GM19324 (cell line): Measurements from ENCODE around the gene VSIG4.

Source experiments
- ATAC-seq: cut with Tn5 transposase; IDR thresholded peaks from one replicate; pipeline ENCODE4 v1.9.1; 2021; ENCODE audit warnings: mild to moderate bottlenecking, moderate library complexity; ENCODE audit not compliant: unreplicated experiment, low FRiP score

Gene VSIG4

DNA sequence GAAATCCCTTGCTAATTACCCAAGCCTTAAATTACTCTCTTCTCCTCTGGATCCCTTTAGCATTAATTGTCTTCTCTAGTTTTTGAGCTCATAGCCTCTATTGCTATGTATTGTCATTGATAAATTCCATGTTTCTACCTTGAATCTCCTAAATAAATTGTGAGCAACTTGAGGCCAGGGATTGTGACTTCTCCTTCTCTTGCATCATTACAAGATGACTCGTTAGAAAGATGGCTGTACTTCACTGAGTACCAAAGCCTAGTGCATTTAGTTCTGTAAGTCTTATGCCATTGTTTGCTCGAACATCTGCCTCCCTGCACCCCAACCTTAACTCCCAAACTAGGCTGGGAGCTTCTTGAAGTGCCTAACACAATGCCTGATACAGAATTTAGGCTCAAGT, 15.3 kb downstream of the VSIG4 start:
- ATAC-seq, result no peak

DNA sequence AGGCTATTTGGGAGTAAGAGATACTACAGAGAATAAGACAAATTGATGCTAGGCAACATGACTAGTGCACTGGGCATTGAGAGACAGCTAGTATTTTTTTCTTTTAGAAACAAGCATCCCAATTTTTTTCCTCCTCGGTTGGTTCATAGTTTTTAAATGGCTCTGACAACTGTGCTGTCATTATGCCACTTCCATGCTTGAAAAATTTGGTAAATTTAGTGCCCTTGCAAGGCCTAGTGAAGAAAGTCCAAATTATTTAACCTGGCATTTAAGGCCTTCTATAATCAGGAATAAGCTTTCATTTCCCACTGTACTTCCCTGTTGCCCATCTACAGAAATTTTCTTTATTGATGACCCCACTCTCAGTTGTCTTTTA, 15.8 kb downstream of the VSIG4 start:
- no peak for ATAC-seq

DNA sequence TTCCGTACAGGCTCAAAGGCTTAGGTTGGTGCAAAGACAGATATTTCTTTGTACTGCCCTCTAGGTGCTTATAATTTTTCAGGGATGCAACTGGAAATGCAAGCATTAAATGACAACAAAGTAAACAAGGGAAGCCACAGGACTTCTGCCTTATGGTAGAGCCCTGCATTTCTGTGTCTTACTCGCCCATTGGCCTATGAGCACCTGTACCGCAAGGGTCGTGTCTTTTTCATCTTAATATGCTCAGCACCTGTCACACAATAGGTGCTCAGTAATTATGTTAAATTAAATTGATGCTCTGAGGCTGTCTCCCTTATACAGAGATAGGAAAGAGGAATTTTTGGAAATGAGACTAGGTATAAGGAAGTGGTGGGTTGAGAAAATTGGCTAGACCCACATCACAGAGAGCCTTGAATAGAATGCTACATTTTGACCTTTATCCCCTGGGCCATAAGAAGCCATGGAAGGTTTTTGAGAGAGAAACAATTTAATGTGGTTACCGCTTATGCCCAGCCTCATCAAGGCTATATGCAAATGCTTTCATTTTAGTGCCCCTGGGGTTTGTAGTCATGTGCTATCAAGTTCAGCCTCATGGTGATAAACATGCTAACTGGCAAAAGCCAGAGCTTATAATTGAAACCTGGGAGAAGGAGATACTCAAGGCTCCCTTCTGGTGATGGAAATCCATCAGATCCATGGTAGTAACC, 16.3 kb downstream of the VSIG4 start:
- no peak for ATAC-seq

DNA sequence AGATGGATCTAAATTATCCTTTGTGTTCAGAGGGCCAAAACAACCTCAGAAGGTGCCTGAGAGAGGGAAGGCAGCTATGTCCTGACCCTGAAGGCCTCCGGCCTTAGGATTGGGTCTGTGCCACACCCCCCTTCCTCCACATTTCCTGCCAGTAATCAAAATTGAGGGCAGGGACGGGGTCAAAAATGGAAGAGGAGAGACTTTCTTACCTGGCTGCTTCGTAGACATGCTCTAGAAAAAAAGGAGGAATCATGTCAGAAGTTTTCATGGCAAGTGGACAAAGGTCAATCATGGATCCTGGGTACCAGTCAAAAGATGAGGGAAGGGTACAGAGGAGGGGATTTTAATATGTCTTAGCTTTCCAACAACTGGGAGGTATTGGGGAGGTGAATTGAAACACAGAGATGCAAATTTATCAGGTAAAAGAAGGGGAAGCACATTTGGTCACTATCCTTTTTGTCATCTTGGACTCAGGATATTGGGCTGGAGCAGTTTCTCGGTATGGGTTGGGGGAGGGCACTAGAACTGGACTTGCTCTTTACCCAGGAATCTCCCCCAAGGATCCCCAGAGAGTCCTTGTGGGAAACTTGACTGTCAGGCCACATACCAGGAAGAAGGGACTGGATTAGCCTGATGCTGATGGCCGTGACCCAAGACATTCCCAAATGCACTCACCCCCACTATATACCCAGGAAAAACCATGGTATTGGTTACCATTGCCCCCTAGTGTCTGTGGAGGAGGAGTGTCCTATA, 17.1 kb downstream of the VSIG4 start:
- ATAC-seq, result no peak

DNA sequence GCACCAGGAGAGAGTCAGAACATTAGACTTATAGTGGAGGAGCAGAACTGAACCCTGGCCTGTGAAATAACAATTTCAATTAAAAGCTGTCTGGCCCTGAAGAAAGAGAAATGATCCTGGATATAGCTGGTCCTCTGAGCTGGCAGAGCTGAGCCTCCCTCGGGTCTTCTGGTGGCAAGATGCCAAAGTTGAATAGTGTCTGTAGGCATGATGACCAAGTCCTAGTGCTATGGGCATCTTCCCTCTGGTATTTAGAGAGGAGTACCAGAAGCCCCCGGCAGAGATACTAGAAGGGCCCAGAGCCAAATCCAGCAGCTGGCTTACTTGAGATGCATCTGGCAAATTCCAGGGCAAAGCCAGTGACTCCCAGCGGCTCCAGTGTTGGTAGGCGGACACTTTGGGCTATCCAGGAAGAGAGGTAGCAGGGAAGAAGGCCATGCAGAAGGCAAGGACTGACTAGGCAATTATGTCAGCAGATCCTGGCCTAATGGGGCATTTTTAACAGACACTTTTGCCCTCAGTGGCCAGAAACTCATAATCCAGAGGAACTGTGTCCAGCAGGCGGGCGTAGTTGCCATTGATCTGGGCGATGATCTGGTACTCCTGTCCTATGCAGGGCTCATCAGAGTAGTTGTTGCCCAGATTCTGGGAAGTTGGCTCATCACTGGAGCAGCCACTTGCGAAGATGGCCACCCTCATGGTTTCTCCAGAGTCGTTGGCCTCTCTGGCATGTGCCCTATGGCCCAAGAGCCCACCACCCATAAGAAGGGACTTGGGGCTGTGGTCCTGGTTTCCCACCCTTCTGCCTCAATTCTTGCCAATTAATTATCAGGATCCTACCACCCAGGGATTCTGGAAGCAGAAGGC, 17.9 kb downstream of the VSIG4 start:
- no peak for ATAC-seq

DNA sequence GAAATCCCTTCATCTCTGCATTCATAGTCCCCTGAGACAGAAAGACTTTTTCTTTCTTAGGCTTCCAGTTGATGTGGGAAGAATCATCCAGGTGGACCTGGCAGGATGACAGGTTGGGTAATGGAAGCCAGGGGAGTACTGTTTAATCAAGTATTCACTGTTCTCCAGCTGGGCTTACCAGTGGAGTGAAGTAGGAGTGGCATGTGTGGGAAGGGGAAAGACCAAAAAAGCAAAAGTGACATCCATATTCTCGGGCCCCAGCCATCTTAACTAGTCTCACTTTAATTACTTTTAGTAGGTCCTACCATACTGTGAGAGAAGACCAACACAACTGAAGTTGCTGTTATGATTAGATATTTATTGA, 18.5 kb downstream of the VSIG4 start:
- ATAC-seq, result no peak

DNA sequence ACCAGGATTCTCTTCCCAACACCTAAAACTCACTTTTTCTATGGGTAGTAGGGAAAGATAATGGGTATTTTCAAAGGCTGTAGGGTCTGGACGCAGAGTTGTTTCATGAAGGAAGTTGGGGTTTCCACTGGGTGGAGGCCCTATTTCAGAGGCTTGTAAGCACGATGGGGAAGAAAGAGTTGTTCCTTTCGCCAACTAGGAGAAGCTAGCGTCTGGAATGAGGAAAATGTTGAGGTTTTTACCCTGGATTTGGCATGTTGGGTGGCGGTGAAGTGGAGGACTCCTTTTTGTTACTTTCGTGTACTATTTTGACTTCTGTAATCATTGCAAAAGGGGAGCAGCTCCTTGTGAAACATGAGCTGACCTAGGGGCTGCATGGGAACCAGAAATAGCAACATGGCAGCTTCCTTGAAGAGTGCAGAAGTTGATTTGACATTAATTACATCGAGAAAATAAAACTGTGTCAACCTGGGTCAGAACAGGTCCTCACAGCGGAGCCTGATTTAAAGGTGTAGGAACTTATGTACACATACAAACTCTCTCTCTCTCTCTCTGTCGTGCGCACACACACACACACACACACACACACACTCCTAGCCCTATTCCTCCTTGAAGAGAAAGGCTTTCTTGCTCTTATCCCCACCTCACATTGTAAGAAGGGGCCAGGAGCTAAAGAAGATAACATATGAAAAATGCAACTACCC, 19.1 kb downstream of the VSIG4 start:
- ATAC-seq, result no peak

DNA sequence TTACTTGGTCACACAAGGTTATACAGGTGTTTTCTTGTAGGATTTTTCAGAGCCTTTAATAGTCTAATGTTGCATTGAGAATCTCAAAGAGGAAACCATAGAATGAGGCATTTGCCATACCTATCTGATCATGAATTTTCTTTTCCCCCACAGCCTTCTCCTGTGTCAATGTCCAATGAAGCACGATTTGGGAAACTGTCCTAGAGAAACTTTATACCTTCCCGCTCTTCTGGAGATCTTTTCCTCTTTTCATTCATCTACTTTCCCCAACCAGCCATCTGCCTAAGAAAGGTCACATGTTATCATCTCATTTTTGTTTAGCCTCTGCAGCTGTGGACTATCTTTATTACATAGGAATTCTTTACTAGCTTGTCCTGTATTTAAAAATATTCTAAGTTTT, 19.9 kb downstream of the VSIG4 start:
- ATAC-seq, result no peak

DNA sequence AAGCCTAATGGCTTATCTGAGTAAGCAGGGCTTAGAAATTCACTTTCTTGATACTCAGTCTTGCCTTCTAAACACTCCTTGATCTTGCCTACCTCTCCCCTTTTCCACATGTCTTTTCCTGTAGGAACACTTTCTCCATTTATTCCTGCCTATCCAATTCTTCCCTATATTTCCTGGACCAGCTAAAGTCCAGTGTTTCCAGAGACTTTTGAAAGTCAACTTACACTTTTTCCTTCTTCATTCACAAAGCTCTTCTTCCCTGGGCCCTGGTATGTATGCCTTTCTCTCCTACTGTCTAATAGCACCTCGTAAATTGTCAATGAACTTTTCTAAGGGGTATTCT, 20.6 kb downstream of the VSIG4 start:
- no peak for ATAC-seq

DNA sequence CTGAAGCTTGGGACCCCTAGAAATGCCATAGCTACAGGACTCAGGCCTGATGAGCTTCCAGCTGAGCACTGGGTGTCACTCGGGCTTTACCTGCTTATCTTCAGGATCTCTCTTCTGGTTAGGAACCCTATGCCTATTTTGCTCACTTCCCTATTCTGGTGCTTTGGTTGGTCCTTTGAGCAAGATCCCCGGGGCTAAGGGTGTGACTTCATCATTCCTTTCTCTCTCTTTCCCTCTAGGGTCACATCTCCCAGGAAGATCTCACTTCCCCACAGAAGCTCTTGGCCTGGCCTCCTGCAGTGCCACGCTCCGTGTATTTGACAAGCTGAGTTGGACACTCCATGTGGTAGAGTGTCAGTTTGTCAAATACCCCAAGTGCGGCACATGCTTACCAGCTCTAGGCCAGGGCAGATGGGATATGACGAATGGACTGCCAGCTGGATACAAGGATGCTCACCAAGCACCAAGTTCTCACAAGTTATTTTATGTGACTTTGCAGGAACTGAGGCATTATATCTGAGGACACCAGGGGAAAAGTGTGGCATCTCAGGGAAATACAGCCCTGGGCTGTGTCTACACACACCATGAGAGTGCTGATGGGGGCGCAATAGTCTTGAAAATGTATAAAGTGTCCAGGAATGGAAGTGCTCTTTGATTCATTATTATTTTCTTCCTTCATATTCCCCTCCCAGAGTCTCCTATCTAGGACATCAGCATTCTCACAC, 21.1 kb downstream of the VSIG4 start:
- ATAC-seq, result no peak

DNA sequence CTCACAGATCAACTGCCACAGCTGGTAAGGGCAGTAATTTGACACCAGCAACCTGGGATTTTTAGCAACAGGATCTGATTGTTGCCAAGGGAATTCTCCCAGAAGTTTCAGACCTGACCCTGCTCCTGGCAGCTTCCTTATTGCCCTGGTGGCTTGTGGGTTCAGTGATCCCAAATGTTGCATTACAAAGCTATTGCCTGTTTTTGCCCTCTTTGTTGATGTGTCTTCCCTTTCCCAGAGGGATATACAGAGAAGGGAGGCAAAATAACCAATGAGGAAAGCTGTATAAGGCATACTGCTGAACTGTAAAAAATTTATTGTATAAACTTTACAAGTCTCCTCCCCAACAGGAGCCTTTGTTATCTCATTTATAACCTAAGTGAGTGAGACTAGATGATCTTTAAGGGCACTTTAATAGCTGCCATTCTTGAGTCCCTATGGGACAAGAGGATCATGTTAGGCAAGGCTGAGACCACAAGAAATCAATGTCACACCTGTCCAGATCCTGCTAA, 22.2 kb downstream of the VSIG4 start:
- no peak for ATAC-seq

DNA sequence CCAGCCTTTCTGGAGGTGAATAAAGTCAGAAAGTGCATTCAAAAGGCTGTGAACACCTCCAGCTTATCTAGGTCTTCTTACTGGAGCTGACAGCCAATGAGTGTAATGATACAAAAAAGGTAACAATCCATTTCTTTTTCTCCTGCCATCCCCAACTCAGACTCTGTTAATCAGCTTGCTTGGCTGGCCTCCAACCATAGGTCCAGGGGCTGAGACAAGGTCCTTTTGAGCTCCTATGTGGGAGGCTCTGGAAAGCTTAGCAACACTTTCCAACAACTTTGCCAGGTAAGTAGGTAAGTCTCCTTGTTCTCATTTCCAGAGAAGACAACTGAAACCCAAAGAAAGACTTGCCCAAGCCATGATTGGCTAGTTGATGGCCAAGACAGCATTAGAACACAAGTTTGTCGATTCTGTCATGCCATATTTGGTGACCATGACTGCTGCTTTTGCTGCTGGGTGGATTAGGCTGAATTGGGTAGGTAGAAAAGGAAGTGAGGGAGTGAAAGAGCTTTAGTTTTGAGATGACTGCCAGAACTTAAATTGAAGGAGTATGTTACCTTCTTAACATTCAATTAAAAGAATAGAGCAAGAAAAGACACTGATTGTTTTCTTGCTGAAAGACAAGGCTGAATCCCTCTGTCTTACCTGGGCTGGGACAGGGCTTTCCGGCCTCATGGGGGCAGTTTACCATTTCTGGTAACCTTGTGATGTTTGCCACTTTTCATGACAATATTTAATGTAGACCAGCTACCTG, 22.8 kb downstream of the VSIG4 start:
- no peak for ATAC-seq

DNA sequence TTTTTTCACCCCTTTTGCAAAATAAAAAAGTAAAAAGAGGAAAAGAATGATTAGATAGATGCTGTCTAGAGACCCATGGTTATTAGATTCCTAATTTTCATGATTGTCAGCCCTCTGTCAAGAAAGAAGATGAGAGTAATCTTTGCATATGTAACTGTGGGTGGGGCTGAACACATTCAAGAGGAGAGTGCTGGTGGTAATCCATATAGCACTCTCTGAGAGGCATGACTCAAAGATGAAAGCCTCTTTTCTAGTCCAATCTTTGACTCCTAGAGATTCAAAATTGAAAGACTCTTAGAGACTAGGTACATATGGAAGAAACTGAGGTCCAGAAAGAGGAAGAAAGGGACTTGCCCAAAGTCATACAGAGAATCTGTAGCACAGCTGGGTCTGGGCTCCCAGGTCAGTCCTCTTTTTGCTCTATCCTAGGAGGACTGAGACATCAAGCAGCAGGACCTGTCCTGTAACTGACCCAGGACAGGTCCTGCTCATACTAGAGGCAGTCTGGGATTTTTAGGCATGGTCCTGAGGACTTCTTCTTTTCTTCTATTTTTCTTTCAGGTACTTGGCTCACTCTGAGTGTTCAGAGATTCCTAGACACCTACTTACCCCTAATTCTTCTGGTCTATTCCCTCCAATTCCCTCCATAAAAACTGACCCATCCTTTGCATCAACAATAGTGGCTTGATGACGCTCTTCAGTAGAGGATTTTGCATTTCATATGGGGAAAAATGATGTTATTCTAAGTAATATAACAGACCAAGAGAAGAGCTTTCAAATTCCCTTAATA, 23.8 kb downstream of the VSIG4 start:
- no peak for ATAC-seq

DNA sequence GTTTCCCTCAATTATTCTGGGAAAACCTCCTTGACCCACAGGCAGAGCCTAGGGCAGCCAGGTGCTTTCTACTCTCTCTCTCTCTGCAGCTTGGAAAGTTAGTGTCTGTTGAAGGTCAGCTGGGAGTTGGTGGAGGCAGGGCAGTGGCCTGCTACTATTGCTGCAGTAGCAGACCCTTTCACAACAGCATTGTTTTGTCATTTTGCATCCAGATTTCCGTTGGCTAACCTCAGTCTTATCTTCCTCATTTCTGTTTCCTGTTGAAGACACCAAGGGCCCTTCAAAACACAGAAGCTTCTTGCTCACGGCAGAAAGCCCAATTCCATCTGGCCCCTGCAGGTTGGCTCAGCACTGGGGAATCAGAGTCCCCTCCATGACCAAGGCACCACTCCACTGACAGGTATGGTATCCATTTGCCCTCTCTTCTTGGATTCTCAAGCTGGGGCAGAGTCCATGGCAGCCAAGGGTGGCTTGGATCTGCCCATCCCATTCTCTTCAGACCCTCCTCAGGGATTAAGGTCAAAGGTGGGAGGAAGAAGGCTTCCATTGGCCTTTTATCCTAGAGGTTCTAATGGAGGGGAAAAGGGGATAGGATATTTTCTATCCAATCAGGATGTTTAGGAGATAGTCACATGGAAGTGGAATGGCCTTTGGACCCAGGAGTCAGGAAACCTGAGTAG, 24.6 kb downstream of the VSIG4 start:
- peak; percentile 35 for ATAC-seq

DNA sequence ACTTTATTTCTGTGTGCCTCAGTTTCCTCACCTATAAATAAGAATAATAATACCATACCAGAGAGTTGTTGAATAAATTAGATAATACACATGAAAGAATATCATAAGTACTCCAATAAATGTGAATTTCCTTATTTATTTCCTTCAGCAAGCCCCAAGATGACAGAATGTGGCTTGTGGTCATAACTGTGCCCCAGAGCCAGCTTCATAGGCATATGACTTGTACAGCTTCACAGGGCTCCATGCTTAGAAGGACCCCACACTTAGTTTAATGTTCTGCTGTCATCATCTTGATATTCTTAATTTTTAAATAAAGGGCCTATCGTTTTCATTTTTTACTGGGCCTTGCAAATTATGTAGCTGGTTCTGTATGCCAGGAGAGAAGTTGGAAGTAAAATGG, 25.3 kb downstream of the VSIG4 start:
- no peak for ATAC-seq

DNA sequence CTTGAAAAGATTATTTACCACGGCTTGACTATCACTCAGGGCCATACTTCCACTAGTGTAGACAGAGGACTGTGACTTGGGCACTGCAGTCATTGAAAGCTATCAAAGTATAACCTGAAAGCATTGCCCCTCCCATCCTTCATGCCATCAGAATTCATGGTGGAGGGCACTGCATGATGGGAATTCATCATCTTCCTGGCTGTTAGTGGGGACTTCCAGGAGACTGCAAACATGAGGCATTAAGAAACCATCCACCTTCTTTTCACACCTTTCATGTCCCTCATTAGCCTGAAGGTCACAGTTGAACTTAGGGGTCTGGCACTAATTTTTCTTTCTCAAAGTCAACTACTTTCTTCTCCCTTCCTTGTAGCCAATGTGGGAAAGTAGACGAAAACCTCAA, 25.8 kb downstream of the VSIG4 start:
- ATAC-seq, result no peak

DNA sequence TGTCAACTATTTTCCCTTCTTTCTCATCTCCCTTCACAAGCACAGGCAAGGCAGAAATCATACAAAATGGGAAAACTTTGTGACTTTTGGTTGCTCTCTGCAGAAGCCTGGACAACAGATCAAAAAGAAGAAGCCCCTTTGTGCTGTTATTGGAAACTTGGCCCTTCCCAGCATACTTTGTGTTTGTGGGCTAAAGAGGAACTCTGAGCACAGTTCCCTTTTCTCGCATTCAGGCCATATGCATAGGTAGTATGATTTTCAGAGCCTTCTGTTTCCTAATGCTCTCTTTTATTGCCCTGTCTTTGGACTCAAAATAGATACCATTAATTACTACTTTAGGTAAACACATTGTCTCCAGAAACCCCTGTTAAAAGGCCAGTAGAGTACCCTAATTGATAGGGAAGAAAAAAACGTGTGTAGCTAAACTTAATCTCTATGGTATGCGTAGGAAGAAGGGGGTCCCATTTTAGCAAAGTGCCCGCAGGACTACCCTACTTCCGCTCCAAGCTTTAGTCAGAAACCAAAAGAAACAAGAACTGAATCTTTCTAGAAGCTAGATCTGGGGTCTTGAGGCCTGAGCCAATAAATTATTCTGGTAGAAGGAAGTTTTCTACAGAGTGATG, 26.6 kb downstream of the VSIG4 start:
- ATAC-seq, result no peak

DNA sequence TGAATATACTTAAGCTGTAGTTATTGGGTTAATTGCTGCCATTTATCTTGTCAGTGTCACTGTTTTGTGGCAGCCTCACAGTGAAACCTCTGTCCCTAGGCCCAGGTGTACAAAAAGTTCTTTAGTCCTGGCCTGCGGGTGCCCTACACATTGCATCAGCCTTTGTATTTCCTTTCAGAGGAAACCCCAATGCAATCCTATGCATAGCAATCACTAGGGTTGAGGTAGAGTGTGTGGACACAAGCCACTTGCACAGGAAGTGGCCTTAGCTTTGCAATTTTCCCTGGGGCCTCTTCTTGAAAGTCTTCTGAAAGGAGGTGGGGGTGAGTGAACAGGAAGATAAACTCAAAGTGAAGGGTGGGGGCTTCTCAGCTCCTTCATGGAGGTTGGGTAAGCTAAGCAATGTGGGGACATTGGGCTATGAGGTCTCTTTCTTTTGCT, 27.8 kb downstream of the VSIG4 start:
- ATAC-seq, result peak; percentile 42
